ENCODE measurements around the gene RPL39L.

DNA sequence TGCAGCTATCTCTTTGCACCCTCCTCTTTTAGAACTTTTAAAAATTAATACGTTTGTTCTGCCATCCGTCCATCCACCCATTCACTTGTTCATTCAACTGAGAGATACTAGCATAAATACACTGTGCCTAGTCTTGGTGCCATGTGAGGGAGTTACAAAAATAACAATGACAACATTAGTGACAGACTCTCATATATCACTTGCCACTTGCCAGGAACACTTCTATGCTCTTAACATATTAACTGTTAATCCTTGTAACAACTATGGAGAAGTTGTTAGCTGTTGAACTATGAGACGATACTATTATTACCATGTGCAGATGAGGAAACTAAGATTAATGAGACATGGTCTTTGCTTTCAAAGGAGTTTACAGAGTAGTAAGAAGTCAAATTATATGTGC, 33.6 kb downstream of the RPL39L start:
- TF ChIP-seq EZH2 (IDR thresholded peaks at IDR 0.05), result no peak
- TF ChIP-seq POLR2AphosphoS5 (IDR thresholded peaks at IDR 0.05; ENCODE audit: borderline replicate concordance, low read depth, low read length), result no peak
